GM23338 (cell line): ENCODE results near the gene SRGAP1. TPM values are rescaled to one million over a fixed set of nuclear protein-coding genes. Genes with fewer than 3 reads are reported as not detected.

Experiments
- ATAC-seq: fragments of 200-7000 bp; cut with Tn5 transposase; 3 replicates; pipeline ENCODE4 v1.9.1; 2020
- DNase-seq: peaks from one replicate; pipeline ENCODE4 v3.0.0-alpha.2; 2015; ENCODE audit warnings: low spot score
- H2AFZ ChIP-seq: fragments of 200-600 bp; sonication (generic); 2 replicates; pipeline ENCODE4 v1.8.0; 2016; ENCODE audit warnings: antibody characterized with exemption, mild to moderate bottlenecking, moderate library complexity
- H3F3A ChIP-seq: fragments of 200-600 bp; sonication (generic); replicated peaks from 2 replicates; pipeline ENCODE4 v1.8.0; 2017; ENCODE audit warnings: antibody characterized with exemption, mixed run types, low read depth
- H3K27ac ChIP-seq: fragments of 200-600 bp; sonication (generic); 2 replicates; pipeline ENCODE4 v1.6.1; 2016; ENCODE audit warnings: low read depth
- H3K27me3 ChIP-seq: fragments of 200-600 bp; sonication (generic); 2 replicates; pipeline ENCODE4 v1.8.0; 2016; ENCODE audit warnings: mild to moderate bottlenecking, mixed run types, moderate library complexity; ENCODE audit not compliant: insufficient read depth
- H3K36me3 ChIP-seq: fragments of 200-600 bp; sonication (generic); 2 replicates; pipeline ENCODE4 v1.8.0; 2016; ENCODE audit warnings: mild to moderate bottlenecking; ENCODE audit not compliant: insufficient read depth
- H3K4me1 ChIP-seq: fragments of 200-600 bp; sonication (generic); 2 replicates; pipeline ENCODE4 v1.8.0; 2016; ENCODE audit warnings: mild to moderate bottlenecking, moderate library complexity; ENCODE audit not compliant: insufficient read depth
- H3K4me2 ChIP-seq: fragments of 200-600 bp; sonication (generic); 2 replicates; pipeline ENCODE4 v1.7.1; 2017; ENCODE audit warnings: mixed run types
- H3K4me3 ChIP-seq: fragments of 200-600 bp; sonication (generic); 2 replicates; pipeline ENCODE4 v1.6.1; 2016; ENCODE audit warnings: mixed run types
- H3K79me2 ChIP-seq: fragments of 200-600 bp; sonication (generic); replicated peaks from 2 replicates; pipeline ENCODE4 v1.8.0; 2017; ENCODE audit warnings: mild to moderate bottlenecking; ENCODE audit not compliant: insufficient read depth
- H3K9me2 ChIP-seq: fragments of 200-600 bp; sonication (generic); 2 replicates; pipeline ENCODE4 v1.8.0; 2017; ENCODE audit not compliant: insufficient read depth
- H4K20me1 ChIP-seq: fragments of 200-600 bp; sonication (generic); replicated peaks from 2 replicates; pipeline ENCODE4 v1.8.0; 2017; ENCODE audit warnings: mild to moderate bottlenecking; ENCODE audit not compliant: insufficient read depth
- H3K27ac Mint-ChIP-seq: 2 replicates; pipeline ENCODE4 v1.8.0; 2020; ENCODE audit warnings: inconsistent platforms, mild to moderate bottlenecking, moderate library complexity, mixed read lengths
- H3K27me3 Mint-ChIP-seq: 3 replicates; pipeline ENCODE4 v1.8.0; 2022; ENCODE audit warnings: low read depth, mild to moderate bottlenecking, moderate library complexity, mixed read lengths, inconsistent platforms; ENCODE audit not compliant: insufficient read depth, poor library complexity
- H3K36me3 Mint-ChIP-seq: 3 replicates; pipeline ENCODE4 v1.8.0; 2021; ENCODE audit warnings: low read depth, mild to moderate bottlenecking, inconsistent platforms, moderate library complexity, mixed read lengths
- H3K4me1 Mint-ChIP-seq: 3 replicates; pipeline ENCODE4 v1.8.0; 2020; ENCODE audit warnings: mild to moderate bottlenecking, inconsistent platforms, mixed read lengths
- H3K4me3 Mint-ChIP-seq: 3 replicates; pipeline ENCODE4 v1.8.0; 2021; ENCODE audit warnings: moderate library complexity, mild to moderate bottlenecking, inconsistent platforms, mixed read lengths
- H3K9me3 Mint-ChIP-seq: 3 replicates; pipeline ENCODE4 v1.8.0; 2020; ENCODE audit warnings: moderate library complexity, mild to moderate bottlenecking, inconsistent platforms, mixed read lengths
- POLR2AphosphoS5 ChIP-seq: IDR thresholded peaks from 2 replicates; pipeline ENCODE4 v1.6.1; 2016; ENCODE audit warnings: antibody characterized with exemption, low read depth
- ZNF114 ChIP-seq: fragments of 250-450 bp; sonication (Bioruptor Pico); IDR thresholded peaks from 2 replicates; pipeline ENCODE4 v1.5.0; 2020; ENCODE audit warnings: mild to moderate bottlenecking, moderate library complexity
- ZNF331 ChIP-seq: fragments of 250-450 bp; sonication (Bioruptor Pico); IDR thresholded peaks from 2 replicates; pipeline ENCODE4 v1.5.0; 2020; ENCODE audit warnings: low read depth, mild to moderate bottlenecking, moderate library complexity
- polyA plus RNA-seq: library from polyadenylated mRNA; unstranded; fragments of >200 nt; fragmentation: Nextera tagmentation; extraction: Ambion mirVana; gene quantifications from 2 replicates; pipeline ENCODE4 v1.2.1, GENCODE V29; 2016
- total RNA-seq: library from RNA; depleted of rRNA; stranded (reverse); fragments of >200 nt; shearing (Covaris generic); gene quantifications from 2 replicates; pipeline ENCODE4 v1.2.3, GENCODE V29; 2014
- TF ChIP-seq, protein P1 (sequence below): IDR thresholded peaks from one replicate; pipeline ENCODE4 v1.6.1; 2018; ENCODE audit warnings: antibody characterized with exemption; ENCODE audit not compliant: unreplicated experiment
- TF ChIP-seq, protein P2 (sequence below): fragments of 250-450 bp; sonication (Bioruptor Pico); IDR thresholded peaks from 2 replicates; pipeline ENCODE4 v1.5.0; 2020; ENCODE audit warnings: mild to moderate bottlenecking, moderate library complexity

Gene SRGAP1
- total and polyA plus RNA-seq, 2 experiments from 2014 or later = 6.1 to 8.1 TPM

DNA sequence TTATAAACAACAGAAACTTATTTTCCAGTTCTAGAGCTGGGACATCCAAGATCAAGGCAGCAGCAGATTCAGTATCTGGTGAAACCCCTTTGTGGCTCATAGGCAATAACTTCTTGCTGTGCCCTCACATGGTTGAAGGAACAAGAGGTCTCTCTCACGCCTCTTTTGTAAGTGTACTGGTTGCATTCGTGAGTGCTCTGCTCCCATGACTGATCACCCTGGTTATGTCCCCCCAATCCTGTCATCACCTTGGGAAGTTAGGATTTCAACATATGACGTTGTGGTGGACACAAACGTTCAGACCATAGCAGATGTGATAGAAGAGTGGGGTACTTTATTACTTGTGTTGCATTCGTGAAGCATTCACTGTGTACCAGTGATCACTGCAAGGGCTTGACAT, 184.0 kb downstream of the SRGAP1 start:
- Histone ChIP-seq H3K4me3 (no peak overlapping the region), H3K27ac (no peak overlapping the region), H3K9me2 (no peaks in the 10 kb centered on the region), H3F3A (no peaks in the 10 kb centered on the region), H3K36me3 (no peaks in the 10 kb centered on the region), H3K79me2 (no peaks in the 10 kb centered on the region), H2AFZ (no peak overlapping the region), H3K4me2 (no peak overlapping the region), H3K27me3 (no peaks in the 10 kb centered on the region), H4K20me1 (no peaks in the 10 kb centered on the region), H3K4me1 (no peaks in the 10 kb centered on the region)
- H3K36me3 Mint-ChIP-seq = peaks cover 21% of the 10 kb centered on the region
- peaks cover 23% of the 10 kb centered on the region for H3K9me3 Mint-ChIP-seq
- H3K4me3 Mint-ChIP-seq = no peak overlapping the region
- H3K4me1 Mint-ChIP-seq = 0 out of 3 replicates have a peak, but pooled peaks cover 2% of the 10 kb centered on the region
- no peak for ATAC-seq
- no peak for TF ChIP-seq ZNF114
- TF ChIP-seq, protein P1, sequence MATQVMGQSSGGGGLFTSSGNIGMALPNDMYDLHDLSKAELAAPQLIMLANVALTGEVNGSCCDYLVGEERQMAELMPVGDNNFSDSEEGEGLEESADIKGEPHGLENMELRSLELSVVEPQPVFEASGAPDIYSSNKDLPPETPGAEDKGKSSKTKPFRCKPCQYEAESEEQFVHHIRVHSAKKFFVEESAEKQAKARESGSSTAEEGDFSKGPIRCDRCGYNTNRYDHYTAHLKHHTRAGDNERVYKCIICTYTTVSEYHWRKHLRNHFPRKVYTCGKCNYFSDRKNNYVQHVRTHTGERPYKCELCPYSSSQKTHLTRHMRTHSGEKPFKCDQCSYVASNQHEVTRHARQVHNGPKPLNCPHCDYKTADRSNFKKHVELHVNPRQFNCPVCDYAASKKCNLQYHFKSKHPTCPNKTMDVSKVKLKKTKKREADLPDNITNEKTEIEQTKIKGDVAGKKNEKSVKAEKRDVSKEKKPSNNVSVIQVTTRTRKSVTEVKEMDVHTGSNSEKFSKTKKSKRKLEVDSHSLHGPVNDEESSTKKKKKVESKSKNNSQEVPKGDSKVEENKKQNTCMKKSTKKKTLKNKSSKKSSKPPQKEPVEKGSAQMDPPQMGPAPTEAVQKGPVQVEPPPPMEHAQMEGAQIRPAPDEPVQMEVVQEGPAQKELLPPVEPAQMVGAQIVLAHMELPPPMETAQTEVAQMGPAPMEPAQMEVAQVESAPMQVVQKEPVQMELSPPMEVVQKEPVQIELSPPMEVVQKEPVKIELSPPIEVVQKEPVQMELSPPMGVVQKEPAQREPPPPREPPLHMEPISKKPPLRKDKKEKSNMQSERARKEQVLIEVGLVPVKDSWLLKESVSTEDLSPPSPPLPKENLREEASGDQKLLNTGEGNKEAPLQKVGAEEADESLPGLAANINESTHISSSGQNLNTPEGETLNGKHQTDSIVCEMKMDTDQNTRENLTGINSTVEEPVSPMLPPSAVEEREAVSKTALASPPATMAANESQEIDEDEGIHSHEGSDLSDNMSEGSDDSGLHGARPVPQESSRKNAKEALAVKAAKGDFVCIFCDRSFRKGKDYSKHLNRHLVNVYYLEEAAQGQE = no peak
- TF ChIP-seq, protein P2, sequence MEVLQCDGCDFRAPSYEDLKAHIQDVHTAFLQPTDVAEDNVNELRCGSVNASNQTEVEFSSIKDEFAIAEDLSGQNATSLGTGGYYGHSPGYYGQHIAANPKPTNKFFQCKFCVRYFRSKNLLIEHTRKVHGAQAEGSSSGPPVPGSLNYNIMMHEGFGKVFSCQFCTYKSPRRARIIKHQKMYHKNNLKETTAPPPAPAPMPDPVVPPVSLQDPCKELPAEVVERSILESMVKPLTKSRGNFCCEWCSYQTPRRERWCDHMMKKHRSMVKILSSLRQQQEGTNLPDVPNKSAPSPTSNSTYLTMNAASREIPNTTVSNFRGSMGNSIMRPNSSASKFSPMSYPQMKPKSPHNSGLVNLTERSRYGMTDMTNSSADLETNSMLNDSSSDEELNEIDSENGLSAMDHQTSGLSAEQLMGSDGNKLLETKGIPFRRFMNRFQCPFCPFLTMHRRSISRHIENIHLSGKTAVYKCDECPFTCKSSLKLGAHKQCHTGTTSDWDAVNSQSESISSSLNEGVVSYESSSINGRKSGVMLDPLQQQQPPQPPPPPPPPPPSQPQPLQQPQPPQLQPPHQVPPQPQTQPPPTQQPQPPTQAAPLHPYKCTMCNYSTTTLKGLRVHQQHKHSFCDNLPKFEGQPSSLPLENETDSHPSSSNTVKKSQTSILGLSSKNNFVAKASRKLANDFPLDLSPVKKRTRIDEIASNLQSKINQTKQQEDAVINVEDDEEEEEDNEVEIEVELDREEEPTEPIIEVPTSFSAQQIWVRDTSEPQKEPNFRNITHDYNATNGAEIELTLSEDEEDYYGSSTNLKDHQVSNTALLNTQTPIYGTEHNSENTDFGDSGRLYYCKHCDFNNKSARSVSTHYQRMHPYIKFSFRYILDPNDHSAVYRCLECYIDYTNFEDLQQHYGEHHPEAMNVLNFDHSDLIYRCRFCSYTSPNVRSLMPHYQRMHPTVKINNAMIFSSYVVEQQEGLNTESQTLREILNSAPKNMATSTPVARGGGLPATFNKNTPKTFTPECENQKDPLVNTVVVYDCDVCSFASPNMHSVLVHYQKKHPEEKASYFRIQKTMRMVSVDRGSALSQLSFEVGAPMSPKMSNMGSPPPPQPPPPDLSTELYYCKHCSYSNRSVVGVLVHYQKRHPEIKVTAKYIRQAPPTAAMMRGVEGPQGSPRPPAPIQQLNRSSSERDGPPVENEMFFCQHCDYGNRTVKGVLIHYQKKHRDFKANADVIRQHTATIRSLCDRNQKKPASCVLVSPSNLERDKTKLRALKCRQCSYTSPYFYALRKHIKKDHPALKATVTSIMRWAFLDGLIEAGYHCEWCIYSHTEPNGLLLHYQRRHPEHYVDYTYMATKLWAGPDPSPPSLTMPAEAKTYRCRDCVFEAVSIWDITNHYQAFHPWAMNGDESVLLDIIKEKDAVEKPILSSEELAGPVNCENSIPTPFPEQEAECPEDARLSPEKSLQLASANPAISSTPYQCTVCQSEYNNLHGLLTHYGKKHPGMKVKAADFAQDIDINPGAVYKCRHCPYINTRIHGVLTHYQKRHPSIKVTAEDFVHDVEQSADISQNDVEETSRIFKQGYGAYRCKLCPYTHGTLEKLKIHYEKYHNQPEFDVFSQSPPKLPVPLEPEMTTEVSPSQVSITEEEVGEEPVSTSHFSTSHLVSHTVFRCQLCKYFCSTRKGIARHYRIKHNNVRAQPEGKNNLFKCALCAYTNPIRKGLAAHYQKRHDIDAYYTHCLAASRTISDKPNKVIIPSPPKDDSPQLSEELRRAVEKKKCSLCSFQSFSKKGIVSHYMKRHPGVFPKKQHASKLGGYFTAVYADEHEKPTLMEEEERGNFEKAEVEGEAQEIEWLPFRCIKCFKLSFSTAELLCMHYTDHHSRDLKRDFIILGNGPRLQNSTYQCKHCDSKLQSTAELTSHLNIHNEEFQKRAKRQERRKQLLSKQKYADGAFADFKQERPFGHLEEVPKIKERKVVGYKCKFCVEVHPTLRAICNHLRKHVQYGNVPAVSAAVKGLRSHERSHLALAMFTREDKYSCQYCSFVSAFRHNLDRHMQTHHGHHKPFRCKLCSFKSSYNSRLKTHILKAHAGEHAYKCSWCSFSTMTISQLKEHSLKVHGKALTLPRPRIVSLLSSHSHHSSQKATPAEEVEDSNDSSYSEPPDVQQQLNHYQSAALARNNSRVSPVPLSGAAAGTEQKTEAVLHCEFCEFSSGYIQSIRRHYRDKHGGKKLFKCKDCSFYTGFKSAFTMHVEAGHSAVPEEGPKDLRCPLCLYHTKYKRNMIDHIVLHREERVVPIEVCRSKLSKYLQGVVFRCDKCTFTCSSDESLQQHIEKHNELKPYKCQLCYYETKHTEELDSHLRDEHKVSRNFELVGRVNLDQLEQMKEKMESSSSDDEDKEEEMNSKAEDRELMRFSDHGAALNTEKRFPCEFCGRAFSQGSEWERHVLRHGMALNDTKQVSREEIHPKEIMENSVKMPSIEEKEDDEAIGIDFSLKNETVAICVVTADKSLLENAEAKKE (CRISPR knock-in tag) = no peak
- no peak for TF ChIP-seq POLR2AphosphoS5
- TF ChIP-seq ZNF331 = no peak
- no peak overlapping the region for H3K27ac Mint-ChIP-seq
- H3K27me3 Mint-ChIP-seq = no peaks in the 10 kb centered on the region
- no peak for DNase-seq
